Measurements from ENCODE around the gene MYMX.

Gene MYMX

GRCh38 chr6:44179648-44180047 lies 37.1 kb upstream of the MYMX start (continued):
- TF ChIP-seq, protein P1, sequence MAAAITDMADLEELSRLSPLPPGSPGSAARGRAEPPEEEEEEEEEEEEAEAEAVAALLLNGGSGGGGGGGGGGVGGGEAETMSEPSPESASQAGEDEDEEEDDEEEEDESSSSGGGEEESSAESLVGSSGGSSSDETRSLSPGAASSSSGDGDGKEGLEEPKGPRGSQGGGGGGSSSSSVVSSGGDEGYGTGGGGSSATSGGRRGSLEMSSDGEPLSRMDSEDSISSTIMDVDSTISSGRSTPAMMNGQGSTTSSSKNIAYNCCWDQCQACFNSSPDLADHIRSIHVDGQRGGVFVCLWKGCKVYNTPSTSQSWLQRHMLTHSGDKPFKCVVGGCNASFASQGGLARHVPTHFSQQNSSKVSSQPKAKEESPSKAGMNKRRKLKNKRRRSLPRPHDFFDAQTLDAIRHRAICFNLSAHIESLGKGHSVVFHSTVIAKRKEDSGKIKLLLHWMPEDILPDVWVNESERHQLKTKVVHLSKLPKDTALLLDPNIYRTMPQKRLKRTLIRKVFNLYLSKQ (tag by site-specific recombination; IDR thresholded peaks at IDR 0.05; ENCODE audit: borderline replicate concordance), result no peak

GRCh38 chr6:44180406-44180805 lies 36.3 kb upstream of the MYMX start:
- no peaks in the 10 kb centered on the region for H3K36me3 ChIP-seq (ENCODE audit: control insufficient read depth in 2 of 2, insufficient read depth in 1 of 2, low read length in 2 of 2)
- TF ChIP-seq ZNF645 (tag by site-specific recombination; IDR thresholded peaks at IDR 0.05) (no peak), ZNF560 (tag by site-specific recombination; IDR thresholded peaks at IDR 0.05; ENCODE audit: borderline replicate concordance) (no peak), TRIM28 (IDR thresholded peaks at IDR 0.05; ENCODE audit: borderline replicate concordance, low read length) (no peak), SCRT1 (tag by site-specific recombination; IDR thresholded peaks at IDR 0.05; ENCODE audit: borderline replicate concordance) (no peak), PRDM2 (tag by site-specific recombination; IDR thresholded peaks at IDR 0.05; ENCODE audit: borderline replicate concordance) (no peak), ZEB2 (tag by site-specific recombination; IDR thresholded peaks at IDR 0.05) (no peak), ZNF544 (tag by site-specific recombination; IDR thresholded peaks at IDR 0.05) (no peak), ZNF626 (tag by site-specific recombination; IDR thresholded peaks at IDR 0.05) (no peak), GLIS2 (tag by site-specific recombination; IDR thresholded peaks at IDR 0.05) (no peak), ZNF426 (tag by site-specific recombination; IDR thresholded peaks at IDR 0.05) (no peak), ZNF10 (tag by site-specific recombination; IDR thresholded peaks at IDR 0.05) (no peak), ZNF585B (tag by site-specific recombination; IDR thresholded peaks at IDR 0.05) (no peak), ZNF121 (tag by site-specific recombination; IDR thresholded peaks at IDR 0.05) (no peak), ZBTB21 (tag by site-specific recombination; IDR thresholded peaks at IDR 0.05) (no peak), ZNF701 (tag by site-specific recombination; IDR thresholded peaks at IDR 0.05) (no peak), ZNF488 (tag by site-specific recombination; IDR thresholded peaks at IDR 0.05) (no peak), ZNF513 (tag by site-specific recombination; IDR thresholded peaks at IDR 0.05) (no peak), KLF17 (tag by site-specific recombination; IDR thresholded peaks at IDR 0.05) (no peak)
- TF ChIP-seq, protein P2, sequence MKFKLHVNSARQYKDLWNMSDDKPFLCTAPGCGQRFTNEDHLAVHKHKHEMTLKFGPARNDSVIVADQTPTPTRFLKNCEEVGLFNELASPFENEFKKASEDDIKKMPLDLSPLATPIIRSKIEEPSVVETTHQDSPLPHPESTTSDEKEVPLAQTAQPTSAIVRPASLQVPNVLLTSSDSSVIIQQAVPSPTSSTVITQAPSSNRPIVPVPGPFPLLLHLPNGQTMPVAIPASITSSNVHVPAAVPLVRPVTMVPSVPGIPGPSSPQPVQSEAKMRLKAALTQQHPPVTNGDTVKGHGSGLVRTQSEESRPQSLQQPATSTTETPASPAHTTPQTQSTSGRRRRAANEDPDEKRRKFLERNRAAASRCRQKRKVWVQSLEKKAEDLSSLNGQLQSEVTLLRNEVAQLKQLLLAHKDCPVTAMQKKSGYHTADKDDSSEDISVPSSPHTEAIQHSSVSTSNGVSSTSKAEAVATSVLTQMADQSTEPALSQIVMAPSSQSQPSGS (tag by site-specific recombination; IDR thresholded peaks at IDR 0.05; ENCODE audit: low read depth), result no peak
- no peak overlapping the region for H3K27ac ChIP-seq (ENCODE audit: extremely low read depth, low read depth, low read length)
- H3K9me3 ChIP-seq (ENCODE audit: control insufficient read depth, insufficient read depth, low read depth, low read length), result no peaks in the 10 kb centered on the region
- ChIA-PET POLR2A (interaction anchor here (0.7 to 1.5 kb wide), 3 partner anchors 44 to 76 kb away, joined by 3 to 4 read pairs (median 3); partner anchors contain the start of genes HSP90AB1 and SLC29A1), CTCF (interaction anchor here (0.6 to 1.5 kb wide), 4 partner anchors 8 to 57 kb away, joined by 3 to 7 read pairs (median 6); no protein-coding TSS in a partner anchor)
- H3K4me3 ChIP-seq (ENCODE audit: low read depth, low read length), result no peak overlapping the region
- H3K4me1 ChIP-seq (ENCODE audit: control insufficient read depth, insufficient read depth, low read length), result no peaks in the 10 kb centered on the region

Data from HEK293 (cell line).